MM.1S (cell line): ENCODE results near the gene KIF9.
"Not testable (repeated sequence)": the region's sequence is repeated elsewhere in the genome, so short reads cannot be mapped to it uniquely, and the experiment has no call there.

Source experiments
- DNase-seq: peaks from one replicate; pipeline ENCODE4 v3.0.0-alpha.2; 2015
- H2AFZ ChIP-seq: fragments of 300-600 bp; sonication (generic); 2 replicates; pipeline ENCODE4 v1.6.0; 2016; ENCODE audit warnings: antibody characterized with exemption, low read length
- H3F3A ChIP-seq: fragments of 300-600 bp; sonication (generic); 2 replicates; pipeline ENCODE4 v1.6.1; 2016; ENCODE audit warnings: mild to moderate bottlenecking, antibody characterized with exemption, low read length, moderate library complexity, mixed read lengths; ENCODE audit not compliant: insufficient read depth
- H3K27ac ChIP-seq: fragments of 300-600 bp; sonication (generic); 2 replicates; pipeline ENCODE4 v1.5.1; 2016; ENCODE audit warnings: mild to moderate bottlenecking, low read length
- H3K27me3 ChIP-seq: fragments of 300-600 bp; sonication (generic); replicated peaks from 2 replicates; pipeline ENCODE4 v1.6.0; 2016; ENCODE audit warnings: low read length; ENCODE audit not compliant: insufficient read depth
- H3K36me3 ChIP-seq: fragments of 300-600 bp; sonication (generic); replicated peaks from 2 replicates; pipeline ENCODE4 v1.6.1; 2016; ENCODE audit warnings: mild to moderate bottlenecking, low read length, mixed read lengths; ENCODE audit not compliant: insufficient read depth
- H3K4me1 ChIP-seq: fragments of 300-600 bp; sonication (generic); 2 replicates; pipeline ENCODE4 v1.6.1; 2016; ENCODE audit warnings: low read length, mixed read lengths
- H3K4me2 ChIP-seq: fragments of 300-600 bp; sonication (generic); 2 replicates; pipeline ENCODE4 v1.6.0; 2016; ENCODE audit warnings: low read depth, low read length
- H3K4me3 ChIP-seq: fragments of 300-600 bp; sonication (generic); 2 replicates; pipeline ENCODE4 v1.5.1; 2016; ENCODE audit warnings: low read length, mixed read lengths
- H3K79me2 ChIP-seq: fragments of 300-600 bp; sonication (generic); 2 replicates; pipeline ENCODE4 v1.6.1; 2016; ENCODE audit warnings: mixed run types, low read length, mixed read lengths
- H3K9ac ChIP-seq: fragments of 300-600 bp; sonication (generic); 2 replicates; pipeline ENCODE4 v1.6.1; 2016; ENCODE audit warnings: low read length, mixed read lengths
- H3K9me2 ChIP-seq: fragments of 300-600 bp; sonication (generic); replicated peaks from 2 replicates; pipeline ENCODE4 v1.6.1; 2016; ENCODE audit warnings: mild to moderate bottlenecking, low read length, mixed read lengths; ENCODE audit not compliant: insufficient read depth
- H3K9me3 ChIP-seq: fragments of 300-600 bp; sonication (generic); replicated peaks from 2 replicates; pipeline ENCODE4 v1.6.1; 2016; ENCODE audit warnings: mild to moderate bottlenecking, low read length, mixed read lengths; ENCODE audit not compliant: insufficient read depth
- H4K20me1 ChIP-seq: fragments of 300-600 bp; sonication (generic); 2 replicates; pipeline ENCODE4 v1.6.1; 2016; ENCODE audit warnings: mild to moderate bottlenecking, low read length, moderate library complexity, mixed read lengths; ENCODE audit not compliant: insufficient read depth
- CTCF ChIP-seq: fragments of 300-600 bp; sonication (generic); IDR thresholded peaks from 2 replicates; pipeline ENCODE4 v1.5.1; 2016; ENCODE audit warnings: antibody characterized with exemption, low read length, mixed read lengths
- EZH2 ChIP-seq: fragments of 300-600 bp; sonication (generic); optimal IDR thresholded peaks from 2 replicates; pipeline ENCODE3; 2017; ENCODE audit warnings: low read depth, mild to moderate bottlenecking, antibody characterized with exemption, low read length, mixed read lengths
- EZH2phosphoT487 ChIP-seq: fragments of 300-600 bp; sonication (generic); IDR thresholded peaks from 2 replicates; pipeline ENCODE4 v1.6.1; 2018; ENCODE audit warnings: antibody characterized with exemption, low read length

Gene KIF9

GRCh38 chr3:47193871-47194859, 88.4 kb downstream of the KIF9 start:
- no peaks in the 10 kb centered on the region for H3K36me3 ChIP-seq
- H3K27me3 ChIP-seq, result no peaks in the 10 kb centered on the region
- no peaks in the 10 kb centered on the region for H3K9me2 ChIP-seq
- DNase-seq, result no peak
- H3F3A ChIP-seq, result no peaks in the 10 kb centered on the region
- TF ChIP-seq EZH2phosphoT487 (no peak), CTCF (no peak), EZH2 (no peak)
- no peak overlapping the region for H3K4me3 ChIP-seq
- H2AFZ ChIP-seq, result no peak overlapping the region
- H3K9me3 ChIP-seq, result no peaks in the 10 kb centered on the region
- H3K79me2 ChIP-seq, result no peaks in the 10 kb centered on the region
- H3K4me2 ChIP-seq, result no peak overlapping the region
- H3K9ac ChIP-seq, result no peak overlapping the region
- no peaks in the 10 kb centered on the region for H4K20me1 ChIP-seq
- H3K4me1 ChIP-seq, result no peaks in the 10 kb centered on the region
- H3K27ac ChIP-seq, result no peak overlapping the region

- DNase-seq, result no peak
- H3F3A ChIP-seq, result no peaks in the 10 kb centered on the region
- H3K27ac ChIP-seq, result no peak overlapping the region
- H3K27me3 ChIP-seq, result no peaks in the 10 kb centered on the region
- no peak for TF ChIP-seq EZH2phosphoT487
- no peak for TF ChIP-seq EZH2
- TF ChIP-seq CTCF, result no peak
- H3K9me3 ChIP-seq, result no peaks in the 10 kb centered on the region
- H3K4me1 ChIP-seq, result no peaks in the 10 kb centered on the region
- H3K4me3 ChIP-seq, result no peak overlapping the region
- no peaks in the 10 kb centered on the region for H3K79me2 ChIP-seq
- no peaks in the 10 kb centered on the region for H3K36me3 ChIP-seq
- no peak overlapping the region for H3K4me2 ChIP-seq
- H2AFZ ChIP-seq, result no peak overlapping the region
- H4K20me1 ChIP-seq, result no peaks in the 10 kb centered on the region
- H3K9ac ChIP-seq, result no peak overlapping the region
- H3K9me2 ChIP-seq, result no peaks in the 10 kb centered on the region
Measured at GRCh38 chr3:47186285-47186684, 96.3 kb downstream of the KIF9 start.

DNA sequence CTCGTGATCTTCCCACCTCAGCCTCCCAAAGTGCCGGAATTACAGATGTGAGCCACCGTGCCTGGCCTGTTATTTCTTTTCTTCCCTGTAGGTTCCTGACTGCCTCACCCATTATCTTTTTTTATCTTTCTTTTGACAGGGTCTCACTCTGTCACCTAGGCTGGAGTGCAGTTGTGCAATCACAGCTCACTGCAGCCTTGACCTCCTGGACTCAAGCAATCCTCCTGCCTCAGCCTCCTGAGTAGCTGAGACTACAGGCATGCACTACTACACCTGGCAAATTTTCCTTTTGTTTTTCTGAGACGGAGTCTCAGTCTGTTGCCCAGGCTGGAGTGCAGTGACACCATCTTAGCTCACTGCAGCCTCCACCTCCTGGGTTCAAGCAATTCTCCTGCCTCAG, 100.9 kb downstream of the KIF9 start:
- H3K9ac ChIP-seq, H3K4me2 ChIP-seq, H3K4me3 ChIP-seq, H3K36me3 ChIP-seq, H3K4me1 ChIP-seq, DNase-seq, H3K79me2 ChIP-seq, H4K20me1 ChIP-seq, H3K27me3 ChIP-seq, H2AFZ ChIP-seq, H3K27ac ChIP-seq, H3F3A ChIP-seq, H3K9me3 ChIP-seq, H3K9me2 ChIP-seq: not testable (repeated sequence)

DNA sequence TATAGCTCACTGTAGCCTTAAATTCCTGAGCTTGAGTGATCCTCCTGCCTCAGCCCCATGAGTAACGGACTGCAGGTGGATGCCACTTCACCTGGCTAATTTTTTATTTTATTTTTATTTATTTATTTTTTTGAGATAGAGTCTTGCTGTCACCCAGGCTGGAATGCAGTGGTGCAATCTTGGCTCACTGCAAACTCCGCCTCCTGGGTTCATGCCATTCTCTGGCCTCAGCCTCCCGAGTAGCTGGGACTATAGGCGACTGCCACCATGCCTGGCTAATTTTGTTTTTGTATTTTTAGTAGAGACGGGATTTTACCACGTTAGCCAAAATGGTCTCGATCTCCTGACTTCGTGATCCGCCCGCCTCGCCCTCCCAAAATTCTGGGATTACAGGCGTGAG, 102.6 kb downstream of the KIF9 start:
- Histone ChIP-seq H3K4me1 (peaks cover 17% of the 10 kb centered on the region), H3F3A (peaks cover 18% of the 10 kb centered on the region)
- not testable (repeated sequence) for H3K27ac ChIP-seq, DNase-seq, H3K9ac ChIP-seq, H4K20me1 ChIP-seq, H3K4me2 ChIP-seq, H3K4me3 ChIP-seq, H2AFZ ChIP-seq, H3K36me3 ChIP-seq, H3K79me2 ChIP-seq, H3K9me3 ChIP-seq, H3K27me3 ChIP-seq, H3K9me2 ChIP-seq
